Calu3 (cell line): Measurements from ENCODE around the gene GART. TPM values are rescaled to one million over a fixed set of nuclear protein-coding genes. Genes with fewer than 3 reads are reported as not detected.
"Not testable (repeated sequence)": the region's sequence is repeated elsewhere in the genome, so short reads cannot be mapped to it uniquely, and the experiment has no call there.

Source experiments
- BruUV-seq: library from RNA; stranded (reverse); fragments of 400-500 nt; replicated peaks from 2 replicates; lab custom pipeline; 2021; lab: Mats Ljungman, UMichigan
- CTCF ChIA-PET: fragments of 300-600 bp; sonication (Branson Sonifier 250); formaldehyde crosslinking; loops from one replicate; lab custom pipeline; 2022; ENCODE audit warnings: antibody characterized with exemption; lab: Charles Lee
- DNase-seq: peaks from one replicate; pipeline ENCODE4 v3.0.0; 2022
- H3K27ac Mint-ChIP-seq: one replicate; pipeline ENCODE4 v1.8.0; 2022; ENCODE audit warnings: mixed read lengths; ENCODE audit not compliant: unreplicated experiment
- H3K27me3 Mint-ChIP-seq: one replicate; pipeline ENCODE4 v1.8.0; 2022; ENCODE audit warnings: mixed read lengths; ENCODE audit not compliant: unreplicated experiment
- H3K36me3 Mint-ChIP-seq: one replicate; pipeline ENCODE4 v1.8.0; 2022; ENCODE audit warnings: mild to moderate bottlenecking, moderate library complexity, mixed read lengths; ENCODE audit not compliant: insufficient read depth, unreplicated experiment
- H3K4me1 Mint-ChIP-seq: one replicate; pipeline ENCODE4 v1.8.0; 2022; ENCODE audit warnings: mild to moderate bottlenecking, low read depth, mixed read lengths; ENCODE audit not compliant: unreplicated experiment
- H3K4me3 Mint-ChIP-seq: one replicate; pipeline ENCODE4 v1.8.0; 2022; ENCODE audit warnings: mild to moderate bottlenecking, low read depth, moderate library complexity, mixed read lengths; ENCODE audit not compliant: unreplicated experiment
- H3K9me3 Mint-ChIP-seq: one replicate; pipeline ENCODE4 v1.8.0; 2022; ENCODE audit warnings: low read depth, mixed read lengths; ENCODE audit not compliant: unreplicated experiment
- intact Hi-C: fragments of 100-400 bp; cut with micrococcal nuclease; formaldehyde crosslinking; loops from one replicate; pipeline ENCODE4 v1.10.0; 2022; ENCODE audit not compliant: unreplicated experiment
- total RNA-seq: library from RNA; stranded (reverse); gene quantifications from 2 replicates; pipeline ENCODE4 v1.2.3, GENCODE V29; 2022
- TF ChIP-seq, protein P1 (sequence below): fragments of 200-600 bp; IDR thresholded peaks from one replicate; pipeline ENCODE4 v1.8.0; 2022; ENCODE audit warnings: antibody characterized with exemption; ENCODE audit not compliant: unreplicated experiment

The GART gene
- total RNA-seq, 1 experiment from 2014 or later: 102 TPM

DNA sequence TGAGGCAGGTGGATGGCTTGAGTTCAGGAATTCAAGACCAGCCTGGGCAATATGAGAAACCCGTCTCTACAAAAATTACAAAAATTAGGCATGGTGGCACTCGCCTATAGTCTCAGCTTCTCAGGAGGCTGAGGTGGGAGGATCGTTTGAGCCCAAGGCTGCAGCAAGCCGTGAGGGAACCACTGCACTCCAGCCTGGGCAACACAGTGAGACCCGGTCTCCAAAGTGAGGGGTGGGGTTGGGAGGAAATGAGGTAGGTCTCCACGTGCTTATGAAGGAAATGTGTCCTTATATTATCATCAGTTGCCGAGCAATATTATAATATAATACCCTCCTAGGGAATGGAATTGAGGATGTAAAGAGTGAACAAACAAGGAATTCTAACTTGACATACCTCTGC is 64.9 kb downstream of the GART start:
- no peaks in the 10 kb centered on the region for H3K9me3 Mint-ChIP-seq
- no peak overlapping the region for H3K4me3 Mint-ChIP-seq
- intact Hi-C loops: no loop called here
- TF ChIP-seq, protein P1, sequence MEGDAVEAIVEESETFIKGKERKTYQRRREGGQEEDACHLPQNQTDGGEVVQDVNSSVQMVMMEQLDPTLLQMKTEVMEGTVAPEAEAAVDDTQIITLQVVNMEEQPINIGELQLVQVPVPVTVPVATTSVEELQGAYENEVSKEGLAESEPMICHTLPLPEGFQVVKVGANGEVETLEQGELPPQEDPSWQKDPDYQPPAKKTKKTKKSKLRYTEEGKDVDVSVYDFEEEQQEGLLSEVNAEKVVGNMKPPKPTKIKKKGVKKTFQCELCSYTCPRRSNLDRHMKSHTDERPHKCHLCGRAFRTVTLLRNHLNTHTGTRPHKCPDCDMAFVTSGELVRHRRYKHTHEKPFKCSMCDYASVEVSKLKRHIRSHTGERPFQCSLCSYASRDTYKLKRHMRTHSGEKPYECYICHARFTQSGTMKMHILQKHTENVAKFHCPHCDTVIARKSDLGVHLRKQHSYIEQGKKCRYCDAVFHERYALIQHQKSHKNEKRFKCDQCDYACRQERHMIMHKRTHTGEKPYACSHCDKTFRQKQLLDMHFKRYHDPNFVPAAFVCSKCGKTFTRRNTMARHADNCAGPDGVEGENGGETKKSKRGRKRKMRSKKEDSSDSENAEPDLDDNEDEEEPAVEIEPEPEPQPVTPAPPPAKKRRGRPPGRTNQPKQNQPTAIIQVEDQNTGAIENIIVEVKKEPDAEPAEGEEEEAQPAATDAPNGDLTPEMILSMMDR: no peak
- peaks cover 33% of the 10 kb centered on the region for H3K36me3 Mint-ChIP-seq
- CTCF ChIA-PET: no interaction called here
- no peaks in the 10 kb centered on the region for H3K27me3 Mint-ChIP-seq
- BruUV-seq: no TSS peak
- no peak overlapping the region for H3K27ac Mint-ChIP-seq
- no peak for DNase-seq
- H3K4me1 Mint-ChIP-seq: no peaks in the 10 kb centered on the region

DNA sequence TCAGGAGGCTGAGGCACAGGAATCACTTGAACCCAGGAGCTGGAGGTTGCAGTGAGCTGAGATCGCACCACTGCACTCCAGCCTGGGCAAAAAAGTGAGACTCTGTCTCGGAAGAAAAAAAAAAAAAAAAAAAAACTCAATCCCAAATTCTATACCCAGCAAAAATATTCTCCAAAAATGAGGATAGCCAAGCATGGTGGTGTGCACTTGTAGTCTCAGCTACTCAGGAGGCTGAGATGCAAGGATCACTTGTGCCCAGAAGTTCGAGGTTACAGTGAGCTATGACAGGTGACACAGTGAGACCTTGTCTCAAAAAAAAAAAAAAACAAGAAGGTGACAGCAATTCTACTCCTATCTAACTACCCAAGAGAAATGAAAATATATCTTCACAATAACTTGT is 68.6 kb downstream of the GART start:
- Mint-ChIP-seq H3K4me1 (no peaks in the 10 kb centered on the region), H3K27me3 (no peaks in the 10 kb centered on the region), H3K27ac (no peak overlapping the region), H3K36me3 (peaks cover 6% of the 10 kb centered on the region), H3K9me3 (no peaks in the 10 kb centered on the region), H3K4me3 (no peak overlapping the region)
- TF ChIP-seq, protein P1: no peak
- BruUV-seq: no TSS peak
- DNase-seq: no peak
- CTCF ChIA-PET: interaction anchor here (0.6 kb wide), 1 partner anchor 70 kb away, joined by 3 read pairs; the partner anchor contains the start of gene SON
- intact Hi-C loops: no loop called here

DNA sequence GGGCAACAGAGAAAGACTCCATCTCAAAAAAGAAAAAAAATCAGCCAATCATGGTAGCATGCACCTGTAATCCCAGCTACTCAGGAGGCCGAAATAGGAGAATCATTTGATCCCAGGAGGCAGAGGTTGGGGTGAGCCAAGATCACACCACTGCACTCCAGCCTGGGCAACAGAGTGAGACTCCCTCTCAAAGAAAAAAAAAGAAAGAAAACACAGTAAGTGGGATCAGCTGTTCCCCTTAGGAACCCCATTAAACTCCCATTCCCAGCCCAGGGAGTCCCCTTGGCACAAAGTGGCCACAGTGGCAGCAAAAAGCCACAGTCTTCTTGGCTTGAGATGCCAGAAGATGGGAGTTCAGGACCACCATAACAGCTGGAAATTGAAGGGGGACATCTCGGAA is 71.2 kb downstream of the GART start:
- TF ChIP-seq, protein P1: no peak
- Mint-ChIP-seq H3K4me3 (no peak overlapping the region), H3K27me3 (no peaks in the 10 kb centered on the region), H3K27ac (no peak overlapping the region), H3K36me3 (peaks cover 4% of the 10 kb centered on the region), H3K9me3 (no peaks in the 10 kb centered on the region), H3K4me1 (no peaks in the 10 kb centered on the region)
- DNase-seq: no peak
- intact Hi-C loops: no loop called here
- BruUV-seq: no TSS peak
- CTCF ChIA-PET: no interaction called here

DNA sequence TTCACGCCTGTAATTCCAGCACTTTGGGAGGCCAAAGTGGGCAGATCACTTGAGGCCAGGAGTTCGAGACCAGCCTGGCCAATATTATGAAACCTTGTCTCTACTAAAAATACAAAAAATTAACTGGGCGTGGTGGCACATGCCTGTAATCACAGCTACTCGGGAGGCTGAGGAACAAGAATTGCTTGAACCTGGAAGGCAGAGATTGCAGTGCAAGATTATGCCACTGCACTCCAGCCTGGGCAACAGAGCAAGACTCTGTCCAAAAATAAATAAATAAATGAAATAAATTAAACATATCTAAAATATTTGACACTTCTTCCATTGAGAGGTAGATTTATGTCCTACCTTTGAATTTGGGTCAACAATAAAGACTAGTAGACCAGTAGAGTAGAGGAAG is 72.7 kb downstream of the GART start:
- H3K9me3 Mint-ChIP-seq, intact Hi-C loops, CTCF ChIA-PET, H3K36me3 Mint-ChIP-seq, H3K4me3 Mint-ChIP-seq, BruUV-seq, DNase-seq, H3K27me3 Mint-ChIP-seq, H3K4me1 Mint-ChIP-seq, H3K27ac Mint-ChIP-seq: not testable (repeated sequence)

DNA sequence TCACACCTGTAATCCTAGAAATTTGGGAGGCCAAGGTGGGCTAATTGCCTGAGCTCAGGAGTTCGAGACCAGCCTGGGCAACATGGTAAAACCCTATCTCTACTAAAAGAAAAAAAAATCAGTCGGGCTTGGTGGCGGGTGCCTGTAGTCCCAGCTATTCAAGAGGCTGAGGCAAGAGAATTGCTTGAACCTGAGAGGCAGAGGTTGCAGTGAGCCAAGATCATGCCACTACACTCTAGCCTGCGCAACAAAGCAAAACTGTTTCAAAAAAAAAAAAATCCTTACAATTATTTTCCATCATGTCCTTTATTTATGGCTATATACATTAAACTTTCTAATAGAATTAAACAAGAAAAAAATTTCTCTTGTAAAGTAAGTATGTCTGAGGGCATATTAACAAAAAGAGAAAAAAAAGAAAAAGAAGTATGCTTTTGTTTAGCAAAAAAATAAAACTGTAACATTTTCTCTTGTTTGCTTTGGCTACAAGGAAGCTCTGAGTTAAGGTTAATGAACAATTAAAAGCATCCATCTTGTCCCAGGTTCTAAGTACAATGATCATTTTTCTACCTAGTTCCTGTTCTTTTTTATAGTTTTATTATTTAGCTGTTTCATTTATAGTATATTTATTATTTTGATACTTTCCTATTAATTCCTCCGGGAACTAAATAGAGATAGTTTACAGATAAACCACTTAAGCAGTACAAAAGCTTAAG is 80.2 kb downstream of the GART start:
- TF ChIP-seq, protein P1: no peak
- CTCF ChIA-PET: interaction anchor here (0.6 to 1.4 kb wide), 3 partner anchors 18 to 755 kb away, joined by 3 to 6 read pairs (median 4); partner anchors contain the start of gene TMEM50B
- no TSS peak for BruUV-seq

More for the DNA sequence above, 80.2 kb downstream of the GART start:
- intact Hi-C loops: no loop called here
- no peak overlapping the region for H3K4me3 Mint-ChIP-seq
- H3K27me3 Mint-ChIP-seq: no peaks in the 10 kb centered on the region
- H3K9me3 Mint-ChIP-seq: no peaks in the 10 kb centered on the region
- no peaks in the 10 kb centered on the region for H3K4me1 Mint-ChIP-seq
- DNase-seq: no peak
- H3K27ac Mint-ChIP-seq: no peak overlapping the region
- peaks cover 5% of the 10 kb centered on the region for H3K36me3 Mint-ChIP-seq
